Left ventricle myocardium superior (tissue), 1 donor: ENCODE data around the gene UBL7. TPM values are rescaled to one million over a fixed set of nuclear protein-coding genes. Genes with fewer than 3 reads are reported as not detected.

ENCODE experiments used
- ATAC-seq: fragments of 200-7000 bp; cut with Tn5 transposase; one replicate; pipeline ENCODE4 v1.9.1; 2020; ENCODE audit warnings: mild to moderate bottlenecking, moderate library complexity
- DNase-seq: peaks from one replicate; pipeline ENCODE4 v3.0.0-alpha.2; 2020
- intact Hi-C: fragments of 100-400 bp; cut with micrococcal nuclease; formaldehyde crosslinking; loops from one replicate; pipeline ENCODE4 v1.11.0; 2022
- microRNA-seq: library from miRNA; unstranded; fragments of <30 nt; microRNA quantifications from one replicate; pipeline ENCODE4 v1.2.0, GENCODE V29; 2020; ENCODE audit warnings: borderline number of aligned reads
- total RNA-seq: library from RNA; stranded (reverse); fragmentation: NEBNext Ultra II Directional; extraction: Animal tissue kit (Norgen Biotek cat#: 25700); gene quantifications from one replicate; pipeline ENCODE4 v1.2.1, GENCODE V29; 2021
- donor health status: DM: no; HTN: yes; CAD: no; lungs with severe emphysema.

Gene UBL7
- total RNA-seq, 1 donor from 2014 or later = 55.1 TPM

DNA sequence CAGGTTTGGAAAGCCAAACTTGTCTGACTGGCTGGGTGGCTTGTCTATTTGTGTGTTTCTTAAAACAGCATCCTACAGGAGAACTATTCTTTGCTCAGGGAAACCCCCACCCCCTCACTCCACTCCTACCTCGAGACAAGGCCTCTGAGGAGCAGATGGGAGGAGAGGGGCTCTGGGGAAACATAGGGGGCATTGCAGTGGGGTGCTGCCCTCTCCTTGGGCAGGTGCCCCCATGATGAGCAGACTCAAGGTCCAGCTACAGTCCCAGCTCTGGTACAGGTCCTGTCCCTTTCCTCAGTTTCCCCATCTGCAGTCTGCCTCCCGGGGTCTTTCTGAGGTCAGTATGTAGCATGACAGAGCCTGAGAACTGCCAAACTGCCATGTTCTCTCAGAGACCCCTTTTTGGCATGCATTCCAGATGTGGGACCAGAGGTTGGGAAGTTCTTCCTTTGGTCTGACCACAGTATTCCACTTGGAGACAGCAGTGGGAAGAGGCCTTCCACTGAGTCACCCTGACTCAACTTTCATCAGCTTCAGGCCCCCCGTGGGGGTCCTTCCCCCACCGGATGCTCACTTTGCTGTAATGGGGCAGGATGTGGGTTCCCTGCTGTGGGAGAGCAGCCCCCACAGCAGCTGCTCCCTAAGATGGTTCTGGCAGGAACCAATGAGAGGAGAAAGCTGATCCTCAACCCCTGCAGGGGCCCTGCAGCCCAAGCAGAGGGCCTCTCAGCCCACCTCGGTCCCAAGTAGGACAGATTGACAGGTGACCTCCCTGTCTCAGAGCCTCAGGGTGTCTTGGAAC is 61.2 kb downstream of the UBL7 start:
- intact Hi-C loops = no loop called here
- no peak for ATAC-seq
- DNase-seq = no peak

DNA sequence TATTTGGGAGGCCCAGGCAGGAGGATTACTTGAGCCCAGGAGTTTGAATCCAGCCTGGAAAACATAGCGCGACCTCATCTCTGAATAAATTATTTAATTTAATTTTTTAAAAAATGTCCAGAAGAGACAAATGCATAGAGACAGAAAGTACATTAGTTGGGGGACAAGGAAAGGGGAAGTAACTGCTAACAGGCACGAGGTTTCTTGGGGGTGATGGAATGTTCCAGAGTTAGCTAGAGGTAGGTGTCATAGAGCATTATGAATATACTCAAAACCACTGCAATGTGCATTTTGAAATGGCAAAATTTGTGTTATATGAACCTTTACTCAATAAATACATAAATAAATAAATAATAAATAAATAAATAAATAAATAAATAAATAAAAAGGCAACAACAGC is 61.9 kb downstream of the UBL7 start:
- intact Hi-C loops = no loop called here
- DNase-seq (no peak), ATAC-seq (no peak)

DNA sequence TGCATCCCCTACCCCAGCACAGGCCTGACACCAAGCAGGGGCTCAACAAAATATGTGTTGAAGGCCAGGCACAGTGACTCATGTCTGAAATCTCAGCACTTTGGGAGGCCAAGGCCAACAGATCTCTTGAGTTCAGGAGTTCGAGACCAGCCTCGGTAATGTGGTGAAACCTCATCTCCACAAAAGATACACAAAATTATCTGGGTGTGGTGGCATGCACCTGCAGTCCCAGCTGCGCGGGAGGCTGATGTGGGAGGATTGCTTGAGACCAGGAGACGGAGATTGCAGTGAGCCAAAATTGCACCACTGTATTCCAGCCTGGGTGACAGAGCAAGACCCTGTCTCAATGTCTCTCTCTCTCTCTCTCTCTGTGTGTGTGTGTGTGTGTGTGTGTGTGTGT is 62.8 kb downstream of the UBL7 start:
- ATAC-seq = no peak
- DNase-seq = no peak
- intact Hi-C loops = no loop called here

DNA sequence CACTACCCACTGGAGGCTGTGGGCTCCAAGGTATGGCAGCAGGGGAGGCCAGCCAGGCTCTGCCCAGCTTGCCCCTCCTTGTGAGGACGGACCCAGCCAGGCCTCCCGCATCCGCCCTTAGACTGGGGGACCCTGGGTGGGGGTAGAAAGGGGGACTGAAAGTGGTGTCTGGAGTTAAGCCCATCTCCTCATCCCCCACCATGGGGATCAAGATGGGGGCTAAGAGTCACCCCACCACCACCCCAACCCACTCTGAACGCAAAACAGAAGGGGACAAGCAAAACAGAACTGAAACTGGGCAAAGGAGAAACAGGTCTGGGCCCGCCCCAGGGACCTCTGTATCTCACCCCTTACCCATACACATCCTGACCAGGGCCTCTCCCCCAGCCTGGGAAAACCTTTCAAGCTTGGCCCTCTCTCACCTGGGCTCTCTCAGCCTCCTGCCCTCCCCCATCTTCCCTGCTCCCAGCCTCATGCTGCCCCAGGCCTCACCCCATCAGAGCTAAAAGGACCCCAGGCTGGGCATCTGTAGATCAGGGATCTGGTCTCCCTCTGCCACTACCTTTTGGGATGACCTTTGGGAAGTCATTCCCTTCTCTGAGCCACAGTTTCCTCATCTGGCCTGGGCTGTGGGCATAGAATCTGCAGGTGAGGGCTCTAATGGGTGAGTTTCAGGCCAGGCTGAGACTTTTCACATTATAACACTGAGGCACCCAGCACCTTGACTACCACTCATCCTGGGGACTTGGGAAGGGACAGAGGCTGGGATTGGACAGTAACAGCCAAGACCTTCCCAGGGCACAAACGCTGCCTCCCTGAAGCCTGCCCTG is 63.5 kb downstream of the UBL7 start:
- DNase-seq = no peak
- no peak for ATAC-seq
- intact Hi-C loops = no loop called here

DNA sequence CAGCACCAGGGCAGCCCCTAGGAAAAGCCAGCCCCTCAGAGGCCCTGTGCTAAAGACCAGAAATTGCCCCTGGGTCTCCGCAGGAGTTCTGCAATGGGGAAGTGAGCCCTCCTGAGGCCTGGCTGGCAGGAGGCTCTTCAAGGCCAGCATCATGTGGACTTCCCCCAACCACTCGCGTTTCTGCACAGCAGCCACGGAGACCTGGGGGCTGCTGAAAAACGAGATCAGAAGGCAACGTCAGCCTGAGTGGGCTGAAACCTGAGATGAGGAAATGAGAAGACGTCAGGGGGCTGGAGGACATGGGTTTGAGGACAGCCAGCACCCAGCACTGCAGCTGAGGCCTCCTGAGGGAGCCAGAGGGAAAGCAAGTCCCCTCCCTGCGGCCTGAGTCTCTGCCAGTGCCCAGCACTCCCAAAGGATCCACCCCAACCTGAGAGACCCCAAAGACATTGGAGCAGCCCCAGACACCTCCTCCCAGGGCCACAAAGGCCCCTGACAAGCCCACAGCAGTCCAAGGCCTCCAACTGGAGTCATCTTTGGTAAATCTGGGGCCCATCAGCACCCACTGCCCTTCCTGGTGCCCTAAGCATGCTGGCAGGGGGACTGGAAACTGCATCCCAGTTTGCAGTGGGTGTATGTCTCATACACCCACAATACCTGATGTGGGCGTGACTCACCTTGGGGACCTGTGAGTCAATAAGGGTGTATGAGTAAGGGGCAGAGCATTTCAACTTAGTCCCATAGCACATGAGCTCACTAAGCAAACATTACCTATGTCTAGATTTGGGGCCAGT is 64.3 kb downstream of the UBL7 start:
- DNase-seq (no peak), ATAC-seq (no peak)
- intact Hi-C loops = no loop called here

DNA sequence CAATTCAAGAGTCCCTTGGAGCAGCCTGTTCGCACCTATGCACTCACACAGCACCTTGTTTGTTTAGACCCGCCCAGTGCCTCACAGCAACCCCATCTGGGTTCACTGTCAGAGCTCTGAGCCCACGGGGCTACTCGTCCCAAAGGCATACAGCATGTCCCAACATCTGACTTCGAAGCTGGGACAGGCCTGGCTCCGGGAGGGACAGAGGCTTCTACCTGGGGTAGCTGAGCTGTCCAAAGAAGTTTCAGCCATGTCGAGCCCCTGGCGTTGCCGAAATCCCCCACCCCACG is 64.9 kb downstream of the UBL7 start:
- DNase-seq = no peak

More for the DNA sequence above, 64.9 kb downstream of the UBL7 start:
- no peak for ATAC-seq
- intact Hi-C loops = no loop called here

Small RNA genes lying within 50 kb of the gene (microRNA-seq; reads per million reads assigned to microRNA genes)
- not detected for gene MIR6881

Other genes starting within 250 kb of the UBL7 start
- gene CCDC33, start 224.8 kb downstream of the UBL7 start, total RNA-seq = not detected
- gene CYP11A1, start 93.5 kb downstream of the UBL7 start, total RNA-seq = 0.55 TPM
- 1.3 TPM for gene SEMA7A, start 27.2 kb downstream of the UBL7 start, total RNA-seq
- gene ARID3B, start 80.1 kb upstream of the UBL7 start, total RNA-seq = 2.0 TPM
- 55.3 TPM for gene CLK3, start 154.7 kb upstream of the UBL7 start, total RNA-seq
- 16.1 TPM for gene EDC3, start 234.9 kb upstream of the UBL7 start, total RNA-seq